Measurements from ENCODE around the gene RAET1E.

Gene RAET1E

GRCh38 chr6:149907317-149907716 lies 9.4 kb upstream of the RAET1E start:
- H3K4me3 ChIP-seq (ENCODE audit: low read depth, low read length), result no peak overlapping the region
- in situ Hi-C loops (cut with HindIII; ENCODE audit: low sequenced_read_pairs), result loop anchor here (10.0 kb wide), 1 partner anchor 53 kb away; no protein-coding TSS in a partner anchor
- no peak for TF ChIP-seq CTCF (IDR thresholded peaks at IDR 0.05; ENCODE audit: low read depth, low read length, missing control alignments)
- no peak for DNase-seq (ENCODE audit: low read depth)

- DNase-seq (ENCODE audit: low read depth), result no peak
- no peak overlapping the region for H3K4me3 ChIP-seq (ENCODE audit: low read depth, low read length)
- in situ Hi-C loops (cut with HindIII; ENCODE audit: low sequenced_read_pairs), result loop anchor here (10.0 kb wide), 1 partner anchor 52 kb away; no protein-coding TSS in a partner anchor
- no peak for TF ChIP-seq CTCF (IDR thresholded peaks at IDR 0.05; ENCODE audit: low read depth, low read length, missing control alignments)
Measured at GRCh38 chr6:149906405-149906804, 8.5 kb upstream of the RAET1E start.

GRCh38 chr6:149905911-149906371 lies 8.0 kb upstream of the RAET1E start:
- in situ Hi-C loops (cut with HindIII; ENCODE audit: low sequenced_read_pairs), result loop anchor here (10.0 kb wide), 1 partner anchor 51 kb away; no protein-coding TSS in a partner anchor

GRCh38 chr6:149905371-149905910 lies 7.5 kb upstream of the RAET1E start:
- in situ Hi-C loops (cut with HindIII; ENCODE audit: low sequenced_read_pairs), result loop anchor here (10.0 kb wide), 1 partner anchor 51 kb away; no protein-coding TSS in a partner anchor
- DNase-seq (ENCODE audit: low read depth), result no peak
- no peak overlapping the region for H3K4me3 ChIP-seq (ENCODE audit: low read depth, low read length)
- TF ChIP-seq CTCF (IDR thresholded peaks at IDR 0.05; ENCODE audit: low read depth, low read length, missing control alignments), result no peak

More at GRCh38 chr6:149905911-149906371, 8.0 kb upstream of the RAET1E start:
- no peak overlapping the region for H3K4me3 ChIP-seq (ENCODE audit: low read depth, low read length)
- TF ChIP-seq CTCF (IDR thresholded peaks at IDR 0.05; ENCODE audit: low read depth, low read length, missing control alignments), result no peak
- DNase-seq (ENCODE audit: low read depth), result no peak

GRCh38 chr6:149904661-149905370 lies 6.9 kb upstream of the RAET1E start:
- DNase-seq (ENCODE audit: low read depth), result no peak
- in situ Hi-C loops (cut with HindIII; ENCODE audit: low sequenced_read_pairs), result loop anchor here (10.0 kb wide), 1 partner anchor 50 kb away; no protein-coding TSS in a partner anchor
- TF ChIP-seq CTCF (IDR thresholded peaks at IDR 0.05; ENCODE audit: low read depth, low read length, missing control alignments), result no peak
- H3K4me3 ChIP-seq (ENCODE audit: low read depth, low read length), result no peak overlapping the region

- in situ Hi-C loops (cut with HindIII; ENCODE audit: low sequenced_read_pairs), result loop anchor here (10.0 kb wide), 1 partner anchor 49 kb away; no protein-coding TSS in a partner anchor
- no peak for TF ChIP-seq CTCF (IDR thresholded peaks at IDR 0.05; ENCODE audit: low read depth, low read length, missing control alignments)
Measured at GRCh38 chr6:149903938-149904611, 6.2 kb upstream of the RAET1E start.

More at GRCh38 chr6:149903938-149904611, 6.2 kb upstream of the RAET1E start:
- no peak for DNase-seq (ENCODE audit: low read depth)
- H3K4me3 ChIP-seq (ENCODE audit: low read depth, low read length), result no peak overlapping the region
